IMR-90 (cell line): ENCODE measurements around the gene PTGER4. TPM values are rescaled to one million over a fixed set of nuclear protein-coding genes. Genes with fewer than 3 reads are reported as not detected.

Experiments used
- ATAC-seq: fragments of 200-7000 bp; cut with Tn5 transposase; 2 replicates; pipeline ENCODE4 v1.9.1; 2020; ENCODE audit warnings: low read depth, mild to moderate bottlenecking, moderate library complexity
- BruUV-seq: library from RNA; stranded (reverse); fragments of 400-500 nt; replicated peaks from 2 replicates; lab custom pipeline; 2021; lab: Mats Ljungman, UMichigan
- CTCF ChIA-PET: fragments of 300-600 bp; formaldehyde crosslinking; extraction: SDS; loops from one replicate; lab custom pipeline; 2021; ENCODE audit warnings: antibody characterized with exemption; lab: Yijun Ruan, JAX
- POLR2A ChIA-PET: fragments of 300-600 bp; sonication (Branson Sonifier 250); formaldehyde crosslinking; loops from one replicate; lab custom pipeline; 2022; ENCODE audit warnings: antibody characterized with exemption; ENCODE audit not compliant: unreplicated experiment; lab: Charles Lee
- DNase-seq: peaks from one replicate; pipeline ENCODE4 v3.0.0; 2013
- H2AFZ ChIP-seq: replicated peaks from 2 replicates; pipeline ENCODE3; 2013; ENCODE audit warnings: low read length, mild to moderate bottlenecking; ENCODE audit not compliant: poor library complexity
- H2AK5ac ChIP-seq: 2 replicates; pipeline ENCODE4 v1.6.1; 2013; ENCODE audit warnings: low read depth, low read length, inconsistent platforms
- H2AK9ac ChIP-seq: replicated peaks from 2 replicates; pipeline ENCODE3; 2013; ENCODE audit warnings: mild to moderate bottlenecking, low read depth, low read length, moderate library complexity; ENCODE audit not compliant: poor library complexity
- H2BK120ac ChIP-seq: 2 replicates; pipeline ENCODE4 v1.6.1; 2013; ENCODE audit warnings: low read depth, low read length, inconsistent platforms
- H2BK15ac ChIP-seq: 3 replicates; pipeline ENCODE4 v1.6.1; 2013; ENCODE audit warnings: low read depth, low read length, inconsistent platforms
- H2BK20ac ChIP-seq: 2 replicates; pipeline ENCODE4 v1.6.1; 2013; ENCODE audit warnings: low read depth, mild to moderate bottlenecking, inconsistent platforms, low read length, moderate library complexity
- H2BK5ac ChIP-seq: 2 replicates; pipeline ENCODE4 v1.6.1; 2013; ENCODE audit warnings: mild to moderate bottlenecking, low read depth, low read length, inconsistent platforms; ENCODE audit not compliant: poor library complexity, severe bottlenecking
- H3K14ac ChIP-seq: replicated peaks from 2 replicates; pipeline ENCODE4 v1.6.1; 2013; ENCODE audit warnings: low read depth, low read length, inconsistent platforms
- H3K18ac ChIP-seq: 2 replicates; pipeline ENCODE4 v1.6.1; 2013; ENCODE audit warnings: low read depth, low read length, control low read depth
- H3K23ac ChIP-seq: 2 replicates; pipeline ENCODE4 v1.6.1; 2013; ENCODE audit warnings: low read depth, low read length, inconsistent platforms
- H3K27ac ChIP-seq: 2 replicates; pipeline ENCODE4 v1.5.1; 2013; ENCODE audit warnings: mild to moderate bottlenecking, control low read depth, low read length; ENCODE audit not compliant: insufficient read depth
- H3K27me3 ChIP-seq: 2 replicates; pipeline ENCODE4 v1.6.1; 2013; ENCODE audit warnings: low read length; ENCODE audit not compliant: control insufficient read depth, insufficient read depth
- H3K36me3 ChIP-seq: 2 replicates; pipeline ENCODE4 v1.6.1; 2013; ENCODE audit warnings: low read length, mixed read lengths; ENCODE audit not compliant: control insufficient read depth, insufficient read depth
- H3K4ac ChIP-seq: 2 replicates; pipeline ENCODE4 v1.6.1; 2013; ENCODE audit warnings: low read depth, low read length, inconsistent platforms
- H3K4me1 ChIP-seq: 2 replicates; pipeline ENCODE4 v1.6.1; 2013; ENCODE audit warnings: low read length, mixed read lengths; ENCODE audit not compliant: control insufficient read depth, insufficient read depth
- H3K4me2 ChIP-seq: 2 replicates; pipeline ENCODE4 v1.6.1; 2013; ENCODE audit warnings: low read depth, mild to moderate bottlenecking, control low read depth, low read length, moderate library complexity
- H3K4me3 ChIP-seq: 2 replicates; pipeline ENCODE4 v1.5.1; 2013; ENCODE audit warnings: low read depth, mild to moderate bottlenecking, control low read depth, low read length, moderate library complexity; ENCODE audit not compliant: insufficient read depth
- H3K56ac ChIP-seq: 2 replicates; pipeline ENCODE4 v1.6.1; 2013; ENCODE audit warnings: low read length, inconsistent platforms; ENCODE audit not compliant: insufficient read depth; ENCODE audit errors: extremely low read depth
- H3K79me1 ChIP-seq, 2 experiments: 2 replicates each; pipeline ENCODE4 v1.6.1; 2013; ENCODE audit warnings: low read length in 2 of 2, inconsistent platforms in 1 of 2, low read depth in 1 of 2
- H3K9ac ChIP-seq: 2 replicates; pipeline ENCODE4 v1.6.1; 2013; ENCODE audit warnings: low read depth, low read length, control low read depth
- H3K9me1 ChIP-seq: 2 replicates; pipeline ENCODE4 v1.6.1; 2013; ENCODE audit warnings: low read length, inconsistent platforms; ENCODE audit not compliant: insufficient read depth
- H3K9me3 ChIP-seq: 2 replicates; pipeline ENCODE4 v1.6.1; 2013; ENCODE audit warnings: low read length; ENCODE audit not compliant: control insufficient read depth, insufficient read depth
- H4K20me1 ChIP-seq: 2 replicates; pipeline ENCODE4 v1.6.1; 2013; ENCODE audit warnings: low read length, inconsistent platforms; ENCODE audit not compliant: insufficient read depth
- H4K5ac ChIP-seq: 2 replicates; pipeline ENCODE4 v1.6.1; 2013; ENCODE audit warnings: mild to moderate bottlenecking, low read depth, low read length, control low read depth
- H4K8ac ChIP-seq, 2 experiments: 2 replicates each; pipeline ENCODE4 v1.6.1; 2013; ENCODE audit warnings: low read depth in 2 of 2, low read length in 2 of 2, control low read depth in 1 of 2, inconsistent platforms in 1 of 2
- H4K91ac ChIP-seq: 2 replicates; pipeline ENCODE4 v1.6.1; 2013; ENCODE audit warnings: low read depth, low read length, inconsistent platforms; ENCODE audit not compliant: insufficient read depth
- BHLHE40 ChIP-seq: fragments of 150-350 bp; IDR thresholded peaks from 2 replicates; pipeline ENCODE4 v1.6.1; 2016; ENCODE audit warnings: mild to moderate bottlenecking, low read depth, low read length
- CEBPB ChIP-seq: IDR thresholded peaks from 2 replicates; pipeline ENCODE4 v1.6.1; 2012; ENCODE audit warnings: low read depth, low read length, improper control_type of control experiment
- CHD1 ChIP-seq: IDR thresholded peaks from 2 replicates; pipeline ENCODE4 v1.6.1; 2012; ENCODE audit warnings: low read depth, low read length, improper control_type of control experiment
- CTCF ChIP-seq: conservative IDR thresholded peaks from 2 replicates; pipeline ENCODE4 v1.5.1; 2012; ENCODE audit warnings: mild to moderate bottlenecking, low read depth, low read length, improper control_type of control experiment
- MAFK ChIP-seq: IDR thresholded peaks from 2 replicates; pipeline ENCODE4 v1.6.1; 2012; ENCODE audit warnings: low read depth, low read length, improper control_type of control experiment
- MAZ ChIP-seq: IDR thresholded peaks from 2 replicates; pipeline ENCODE4 v1.6.1; 2012; ENCODE audit warnings: low read depth, mild to moderate bottlenecking, low read length, improper control_type of control experiment, moderate library complexity, borderline replicate concordance
- MXI1 ChIP-seq: IDR thresholded peaks from 2 replicates; pipeline ENCODE4 v1.6.1; 2012; ENCODE audit warnings: low read depth, mild to moderate bottlenecking, low read length, moderate library complexity, borderline replicate concordance
- NFE2L2 ChIP-seq: fragments of 150-350 bp; IDR thresholded peaks from 2 replicates; pipeline ENCODE4 v1.6.1; 2016; ENCODE audit warnings: low read depth, mild to moderate bottlenecking, low read length
- POLR2A ChIP-seq: IDR thresholded peaks from 2 replicates; pipeline ENCODE4 v1.6.1; 2012; ENCODE audit warnings: mild to moderate bottlenecking, low read depth, low read length
- RAD21 ChIP-seq: IDR thresholded peaks from 2 replicates; pipeline ENCODE4 v1.6.1; 2012; ENCODE audit warnings: low read length, improper control_type of control experiment
- RCOR1 ChIP-seq: IDR thresholded peaks from 2 replicates; pipeline ENCODE4 v1.6.1; 2012; ENCODE audit warnings: mild to moderate bottlenecking, low read length, improper control_type of control experiment; ENCODE audit not compliant: insufficient replicate concordance
- RFX5 ChIP-seq: IDR thresholded peaks from 2 replicates; pipeline ENCODE4 v1.8.0; 2012; ENCODE audit warnings: low read depth, mild to moderate bottlenecking, low read length, moderate library complexity
- SMC3 ChIP-seq: fragments of 150-350 bp; IDR thresholded peaks from 2 replicates; pipeline ENCODE4 v1.6.1; 2016; ENCODE audit warnings: low read depth, mild to moderate bottlenecking, antibody characterized with exemption, low read length, moderate library complexity
- WGBS, 2 experiments: methylation state at CpG; one replicate each; pipeline versions ENCODE4 v1.1.5 to v1.1.7; 2013; ENCODE audit warnings: missing lambda C conversion rate in 2 of 2; ENCODE audit not compliant: insufficient read length in 1 of 2; ENCODE audit errors: extremely low coverage in 2 of 2; 5-methylcytosine and 5-hydroxymethylcytosine counted together
- dilution Hi-C: fragments of 300-500 bp; cut with HindIII; formaldehyde crosslinking; loops from one replicate; pipeline ENCODE4 v1.14.3; 2018; ENCODE audit warnings: low sequenced_read_pairs; ENCODE audit not compliant: unreplicated experiment
- in situ Hi-C: fragments of 300-500 bp; cut with MboI; formaldehyde crosslinking; loops from 3 replicates; pipeline ENCODE4 v1.14.3; 2019; ENCODE audit warnings: low sequenced_read_pairs, inconsistent platforms, mixed read lengths
- intact Hi-C: fragments of 100-400 bp; cut with micrococcal nuclease; formaldehyde crosslinking; loops from 2 replicates; pipeline ENCODE4 v1.10.0; 2022
- polyA plus RNA-seq, 3 experiments: library from polyadenylated mRNA; depleted of rRNA; stranded (reverse); fragments of >200 nt; gene quantifications; 2 replicates each; pipeline ENCODE4 v1.2.3, GENCODE V29; 2012; ENCODE audit warnings: low replicate concordance in 1 of 3
- total RNA-seq: library from RNA; depleted of rRNA; stranded (reverse); fragments of >200 nt; gene quantifications from 2 replicates; pipeline ENCODE4 v1.2.3, GENCODE V29; 2012
- TF ChIP-seq, protein P1 (sequence below): fragments of 150-350 bp; IDR thresholded peaks from 2 replicates; pipeline ENCODE4 v1.6.1; 2017; ENCODE audit warnings: mild to moderate bottlenecking, antibody characterized with exemption, low read length, low read depth
- TF ChIP-seq, protein P2 (sequence below): fragments of 150-350 bp; IDR thresholded peaks from 2 replicates; pipeline ENCODE4 v1.6.1; 2016; ENCODE audit warnings: low read depth, mild to moderate bottlenecking, low read length, moderate library complexity, borderline replicate concordance

The PTGER4 gene
- total and polyA plus RNA-seq, 2 of the 4 experiments (the other 2 are of a cell fraction), result 7.9 to 10.1 TPM

- Histone ChIP-seq H4K91ac (no peak overlapping the region), H3K27ac (no peak overlapping the region), H3K4me1 (peaks cover 11% of the 10 kb centered on the region), H3K23ac (no peak overlapping the region), H2AFZ (no peak overlapping the region), H2AK9ac (no peak overlapping the region), H3K27me3 (no peaks in the 10 kb centered on the region), H4K20me1 (no peaks in the 10 kb centered on the region), H3K9me1 (no peaks in the 10 kb centered on the region), H4K8ac (no peak overlapping the region), H3K9me3 (no peaks in the 10 kb centered on the region), H3K56ac (no peak overlapping the region), H3K4me3 (no peak overlapping the region), H3K4me2 (no peak overlapping the region), H3K18ac (no peak overlapping the region), H2AK5ac (no peak overlapping the region), H3K14ac (no peak overlapping the region), H3K36me3 (no peaks in the 10 kb centered on the region), H2BK120ac (no peak overlapping the region), H2BK15ac (no peak overlapping the region), H4K5ac (no peak overlapping the region), H3K9ac (no peak overlapping the region), H2BK5ac (no peak overlapping the region), H3K4ac (no peak overlapping the region), H2BK20ac (no peak overlapping the region), H3K79me1 (peaks cover 9 to 36% of the 10 kb centered on the region in 2 experiments; a peak in 3 of 4 replicates)
- dilution Hi-C loops (no loop called here), in situ Hi-C loops (loop anchor here (5.0 kb wide), 1 partner anchor 969 kb away; no protein-coding TSS in a partner anchor), intact Hi-C loops (loop anchor here (1.0 to 10.0 kb wide), 4 partner anchors 519 to 1105 kb away; no protein-coding TSS in a partner anchor)
- no peak for DNase-seq
- ChIA-PET POLR2A (no interaction called here), CTCF (interaction anchor here (1.9 kb wide), 1 partner anchor 520 kb away, joined by 4 read pairs; no protein-coding TSS in a partner anchor)
- ATAC-seq, result no peak
- no TSS peak for BruUV-seq
- TF ChIP-seq CHD1 (no peak), RAD21 (no peak), CTCF (no peak), MXI1 (no peak), SMC3 (no peak), CEBPB (no peak), POLR2A (no peak), BHLHE40 (no peak), RCOR1 (no peak), MAFK (no peak), MAZ (no peak), NFE2L2 (no peak), RFX5 (no peak)
- TF ChIP-seq, protein P1, sequence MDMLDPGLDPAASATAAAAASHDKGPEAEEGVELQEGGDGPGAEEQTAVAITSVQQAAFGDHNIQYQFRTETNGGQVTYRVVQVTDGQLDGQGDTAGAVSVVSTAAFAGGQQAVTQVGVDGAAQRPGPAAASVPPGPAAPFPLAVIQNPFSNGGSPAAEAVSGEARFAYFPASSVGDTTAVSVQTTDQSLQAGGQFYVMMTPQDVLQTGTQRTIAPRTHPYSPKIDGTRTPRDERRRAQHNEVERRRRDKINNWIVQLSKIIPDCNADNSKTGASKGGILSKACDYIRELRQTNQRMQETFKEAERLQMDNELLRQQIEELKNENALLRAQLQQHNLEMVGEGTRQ, result no peak
- TF ChIP-seq, protein P2, sequence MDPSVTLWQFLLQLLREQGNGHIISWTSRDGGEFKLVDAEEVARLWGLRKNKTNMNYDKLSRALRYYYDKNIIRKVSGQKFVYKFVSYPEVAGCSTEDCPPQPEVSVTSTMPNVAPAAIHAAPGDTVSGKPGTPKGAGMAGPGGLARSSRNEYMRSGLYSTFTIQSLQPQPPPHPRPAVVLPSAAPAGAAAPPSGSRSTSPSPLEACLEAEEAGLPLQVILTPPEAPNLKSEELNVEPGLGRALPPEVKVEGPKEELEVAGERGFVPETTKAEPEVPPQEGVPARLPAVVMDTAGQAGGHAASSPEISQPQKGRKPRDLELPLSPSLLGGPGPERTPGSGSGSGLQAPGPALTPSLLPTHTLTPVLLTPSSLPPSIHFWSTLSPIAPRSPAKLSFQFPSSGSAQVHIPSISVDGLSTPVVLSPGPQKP, result no peak
- no CpG with 5 or more reads among the region's 1 CpG for WGBS, 2 experiments
Measured at GRCh38 chr5:40685976-40686486, 6.3 kb downstream of the PTGER4 start.
